HG03457 (cell line): ENCODE results near the gene SNORC.

Experiments
- ATAC-seq: cut with Tn5 transposase; IDR thresholded peaks from one replicate; pipeline ENCODE4 v1.9.1; 2021; ENCODE audit warnings: moderate number of reproducible peaks; ENCODE audit not compliant: unreplicated experiment

SNORC gene

DNA sequence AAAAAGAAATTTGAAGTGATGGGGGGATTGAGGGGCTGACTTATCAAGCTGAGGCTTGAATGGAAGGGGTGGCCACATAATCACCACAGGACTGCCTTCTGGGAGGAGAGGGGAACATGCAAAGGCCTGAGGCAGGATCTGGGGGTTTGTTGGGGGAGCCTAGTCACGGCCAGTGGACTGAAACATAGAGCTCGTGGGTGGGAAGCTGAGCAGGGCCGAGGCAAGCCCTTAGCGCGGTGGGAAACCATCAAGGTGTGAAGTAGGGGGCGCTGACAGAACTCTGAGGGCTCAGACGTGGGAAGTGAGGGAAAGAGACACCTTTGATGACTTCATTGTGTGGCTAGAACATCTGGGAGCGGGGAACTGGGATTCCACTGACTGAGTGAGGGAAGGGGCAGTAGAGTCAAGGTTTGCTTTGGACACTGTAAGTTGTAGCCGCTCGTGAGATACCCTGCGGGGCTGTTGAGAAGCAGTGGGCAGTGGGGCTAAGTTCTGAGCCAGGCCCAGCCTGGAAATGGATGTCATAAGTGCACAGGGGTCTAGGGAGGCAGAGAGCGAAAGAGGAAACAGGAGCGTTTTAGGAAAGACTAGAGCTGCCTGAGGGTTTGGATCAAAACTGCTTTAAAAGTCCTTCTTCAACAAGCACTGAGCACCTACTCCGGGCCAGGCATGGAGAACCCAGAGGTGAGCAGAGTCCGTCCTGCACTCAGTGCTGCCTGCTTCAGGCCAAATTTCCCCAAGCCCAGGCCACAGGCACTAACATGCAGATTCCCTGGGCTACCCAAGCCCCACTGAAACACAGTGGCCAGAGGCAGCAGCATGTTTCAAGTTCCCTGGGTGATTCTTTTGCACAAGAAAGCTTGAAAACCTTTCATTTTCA lies 686 bp upstream of the SNORC start:
- ATAC-seq: no peak

DNA sequence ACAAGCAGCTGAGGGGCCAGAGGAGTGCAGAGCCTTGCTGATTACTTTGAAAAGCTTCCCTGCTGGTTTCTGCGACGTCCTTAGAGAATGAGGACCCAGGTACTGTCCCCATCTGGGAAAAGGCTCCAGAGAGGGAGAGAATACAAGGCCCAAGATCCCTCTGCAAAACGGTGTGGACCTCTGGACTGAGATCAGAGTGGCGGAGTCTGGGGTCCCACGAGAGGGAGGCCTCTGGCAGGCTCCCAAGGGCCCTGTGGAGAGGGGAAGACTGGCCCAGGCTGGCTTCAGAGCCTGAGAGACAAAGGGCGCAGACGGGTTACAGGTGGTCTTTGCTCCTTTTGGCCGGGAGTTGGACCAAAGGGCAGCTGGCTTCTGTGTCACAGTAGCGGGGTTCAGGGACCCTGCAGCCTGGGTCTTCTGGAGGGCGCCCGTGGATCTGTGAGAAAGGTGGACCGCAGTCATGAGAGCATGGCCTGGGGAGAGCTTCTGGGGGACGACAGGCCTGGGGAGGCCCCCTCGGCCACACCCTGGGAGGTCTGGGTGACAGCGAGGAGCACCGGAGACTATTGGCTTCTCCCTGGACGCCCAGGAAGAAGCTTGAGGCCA lies 805 bp downstream of the SNORC start:
- ATAC-seq: no peak

DNA sequence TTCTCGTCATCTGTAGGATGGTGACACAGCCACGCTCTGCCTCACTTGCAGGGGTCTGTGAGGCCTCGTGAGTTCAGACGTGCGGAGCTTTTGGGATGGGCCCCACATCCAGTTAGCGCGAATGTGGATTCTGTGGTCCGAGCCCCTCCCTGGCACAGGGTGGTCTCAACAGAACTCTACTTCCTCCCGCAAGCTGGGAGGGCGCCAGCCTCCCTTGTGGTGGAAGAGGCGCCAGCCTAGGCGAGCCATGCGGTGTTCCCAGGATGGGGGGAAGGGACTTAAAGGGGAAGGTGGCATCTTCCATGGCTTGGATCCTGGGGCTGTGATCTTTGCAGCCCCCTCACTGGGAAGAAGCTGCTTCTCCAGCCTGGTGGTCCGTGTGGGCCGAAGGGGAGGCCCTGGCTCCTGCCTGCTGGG lies 1.4 kb downstream of the SNORC start:
- no peak for ATAC-seq

DNA sequence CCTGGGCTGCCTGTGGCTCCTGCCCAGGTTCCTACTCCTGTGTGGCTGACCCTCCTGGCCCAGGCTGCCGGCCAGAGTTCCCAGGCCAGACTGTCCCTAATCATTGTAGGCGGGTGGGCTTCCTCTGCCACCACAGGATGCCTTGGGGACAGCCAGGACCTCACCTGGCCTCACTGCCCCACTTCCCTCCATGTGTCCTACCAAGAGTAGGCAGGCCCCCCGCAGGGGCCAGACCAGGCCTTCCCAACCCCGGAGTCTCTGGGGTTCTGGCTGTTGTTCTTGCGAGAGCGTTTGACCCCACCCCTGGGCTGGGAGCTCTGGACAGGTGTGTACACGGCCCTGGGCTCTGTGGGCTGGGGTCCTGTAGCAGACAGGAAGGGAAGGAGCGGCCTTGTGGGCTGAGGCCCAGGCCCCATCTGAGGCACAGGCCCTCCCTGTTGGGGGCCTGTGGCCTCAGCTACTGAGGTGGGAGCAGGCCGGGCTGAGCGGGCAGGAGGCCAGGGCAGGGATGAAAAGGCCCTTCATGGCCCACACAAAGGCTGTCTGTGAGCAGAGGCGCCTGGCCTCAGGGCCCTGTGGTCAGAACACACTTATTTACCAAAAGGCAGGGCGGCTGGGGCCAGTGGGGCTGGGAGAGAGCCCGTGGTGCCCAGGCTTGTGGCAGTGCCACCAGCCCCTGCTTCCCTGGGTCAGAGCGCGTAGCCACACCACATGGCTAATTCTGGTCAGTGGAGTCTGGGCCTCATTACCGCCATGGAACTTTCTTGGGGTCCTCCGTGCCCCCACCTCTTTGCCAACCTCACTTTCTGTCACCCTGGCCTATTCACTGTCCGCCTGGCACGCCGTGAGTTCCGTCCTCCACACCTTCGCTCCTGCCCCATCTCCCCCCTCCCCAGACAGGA lies 2.0 kb downstream of the SNORC start:
- no peak for ATAC-seq

DNA sequence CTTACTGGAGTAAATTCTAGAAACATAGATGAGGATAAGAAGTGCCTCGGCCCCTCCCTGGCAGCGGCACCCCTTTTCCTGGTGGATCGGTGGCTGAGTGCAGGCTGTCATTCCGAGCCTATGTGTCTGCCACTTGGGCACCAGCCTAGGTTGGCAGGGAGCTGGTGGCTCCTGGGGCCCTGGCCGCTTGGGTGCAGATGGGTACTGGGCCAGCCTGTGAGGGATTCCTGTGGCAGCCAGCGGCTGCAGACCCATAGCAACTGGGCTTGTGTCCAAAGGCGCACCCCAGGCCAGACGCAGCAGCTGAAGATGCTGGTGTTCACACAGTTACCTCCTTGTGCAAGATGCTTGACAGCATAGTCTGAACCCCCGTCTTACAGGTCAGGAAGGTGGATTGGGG lies 2.8 kb downstream of the SNORC start:
- no peak for ATAC-seq

DNA sequence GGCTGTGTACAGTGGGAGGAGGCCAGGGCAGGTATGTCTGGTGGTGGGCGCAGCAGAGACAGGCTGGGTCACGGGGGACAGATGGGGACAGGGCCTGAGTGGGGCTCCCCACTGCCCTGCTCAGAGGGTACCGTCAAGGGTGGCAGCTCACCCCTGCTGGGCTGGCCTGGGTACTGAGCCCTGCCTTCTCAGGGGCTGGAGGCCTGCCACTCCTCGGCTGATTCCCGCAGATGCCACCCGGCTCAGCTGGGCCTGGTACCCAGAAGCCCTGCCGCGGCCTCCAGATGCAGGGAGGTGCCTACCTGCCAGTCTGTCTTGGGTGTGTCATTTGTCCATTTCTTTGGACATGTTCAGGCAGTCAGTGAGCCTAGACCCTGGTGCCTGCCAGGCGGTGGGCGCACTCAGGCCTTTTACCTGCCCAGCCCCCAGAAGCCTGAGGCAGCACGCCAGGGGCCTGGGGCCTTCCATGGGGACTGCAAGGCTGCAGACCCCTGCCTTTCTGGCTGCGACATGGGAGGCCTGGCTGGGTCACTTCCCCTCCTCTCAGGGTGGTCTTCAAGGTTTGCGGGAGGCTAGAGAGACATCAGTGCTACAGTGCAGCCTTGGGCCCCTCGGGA lies 3.3 kb downstream of the SNORC start:
- ATAC-seq: no peak

DNA sequence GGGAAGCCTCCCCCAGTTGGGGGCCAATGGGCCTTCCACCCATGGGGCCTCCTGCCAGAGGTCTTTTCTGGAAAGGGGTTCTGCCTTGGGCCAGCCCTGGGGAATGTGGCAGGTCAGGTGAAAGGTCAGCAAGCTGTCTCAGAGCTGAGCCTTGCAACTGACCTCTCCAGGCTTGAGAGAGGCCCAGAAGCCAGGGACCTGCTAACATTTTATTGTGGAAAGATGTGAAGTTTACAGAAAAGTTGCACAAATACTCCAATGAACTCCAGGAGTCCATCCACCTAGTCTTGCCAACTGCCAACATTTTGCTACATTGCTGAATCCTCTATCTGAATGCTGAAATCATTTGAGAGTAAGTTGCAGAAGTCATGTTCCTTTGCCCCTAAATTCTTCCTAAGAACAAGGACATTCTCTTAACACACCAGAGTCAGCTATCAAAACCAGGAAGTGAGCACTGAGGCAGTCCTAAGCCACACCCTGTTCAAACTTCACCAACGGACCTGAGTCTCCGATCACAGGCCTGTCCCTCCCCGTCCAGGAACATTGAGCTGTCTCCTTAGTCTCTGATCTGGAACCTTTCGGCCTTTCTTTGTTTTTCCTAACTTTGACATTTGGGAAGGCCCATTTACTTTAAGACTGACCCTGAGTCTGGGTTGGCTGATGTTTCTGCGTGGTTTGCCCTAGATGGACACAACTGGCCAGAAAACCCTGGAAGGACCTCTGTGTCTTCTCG lies 4.0 kb downstream of the SNORC start:
- ATAC-seq: no peak

DNA sequence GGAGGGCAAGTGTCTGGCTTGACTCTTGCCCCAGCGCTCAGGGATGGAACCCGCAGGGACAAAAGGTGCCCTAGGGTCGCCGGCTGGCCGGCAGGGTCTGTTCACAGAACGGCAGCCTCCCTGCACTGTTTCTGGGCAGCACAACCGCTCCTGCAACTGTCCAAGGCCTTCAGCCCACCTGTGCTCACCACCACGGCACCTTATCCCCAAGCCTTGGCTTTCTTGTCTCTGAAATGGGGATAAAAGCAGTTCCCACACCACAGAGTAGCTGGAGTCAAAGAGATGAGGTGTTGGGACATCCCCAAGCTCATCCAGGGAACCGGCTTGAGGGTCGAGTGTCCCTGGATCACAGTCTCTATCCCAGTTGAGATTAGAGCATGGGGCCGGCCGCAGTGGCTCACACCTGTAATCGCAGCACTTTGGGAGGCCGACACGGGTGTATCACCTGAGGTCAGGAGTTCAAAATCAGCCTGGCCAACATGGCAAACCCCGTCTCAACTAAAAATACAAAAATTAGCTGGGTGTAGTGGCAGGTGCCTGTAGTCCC lies 4.7 kb downstream of the SNORC start:
- no peak for ATAC-seq

DNA sequence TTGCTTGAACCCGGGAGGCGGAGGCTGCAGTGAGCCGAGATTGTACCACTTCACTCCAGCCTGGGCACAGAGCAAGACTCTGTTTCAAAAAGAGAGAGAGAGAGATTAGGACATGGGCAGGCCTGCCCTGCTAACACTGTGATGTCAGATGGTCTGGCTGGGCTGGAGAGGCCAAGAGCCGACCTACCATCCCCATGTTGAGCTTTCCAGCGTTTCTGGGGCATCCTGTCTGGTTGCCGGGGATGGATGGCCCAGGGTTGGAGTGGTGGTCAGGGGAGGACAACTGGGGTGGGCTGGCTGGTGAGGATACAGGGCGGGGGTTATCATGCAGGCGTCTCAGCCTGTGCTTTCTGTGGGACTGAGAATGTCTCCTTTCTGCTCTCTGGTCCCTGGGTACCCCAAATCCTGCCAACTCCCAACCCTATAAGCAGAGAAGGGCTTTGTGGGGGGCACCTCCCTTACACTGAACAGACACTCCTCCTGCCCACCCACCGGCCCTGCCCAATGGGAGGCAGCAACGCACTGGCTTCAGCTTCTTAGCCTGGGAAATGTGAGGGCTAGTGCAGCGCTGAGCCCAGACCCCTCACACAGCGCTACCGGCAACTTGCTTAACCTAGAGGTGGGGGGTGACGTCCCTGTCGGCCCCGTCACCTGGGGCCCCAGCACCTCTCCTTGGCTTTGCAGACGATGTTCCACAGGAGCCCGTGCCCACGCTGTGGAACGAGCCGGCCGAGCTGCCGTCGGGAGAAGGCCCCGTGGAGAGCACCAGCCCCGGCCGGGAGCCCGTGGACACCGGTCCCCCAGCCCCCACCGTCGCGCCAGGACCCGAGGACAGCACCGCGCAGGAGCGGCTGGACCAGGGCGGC lies 5.4 kb downstream of the SNORC start:
- no peak for ATAC-seq

DNA sequence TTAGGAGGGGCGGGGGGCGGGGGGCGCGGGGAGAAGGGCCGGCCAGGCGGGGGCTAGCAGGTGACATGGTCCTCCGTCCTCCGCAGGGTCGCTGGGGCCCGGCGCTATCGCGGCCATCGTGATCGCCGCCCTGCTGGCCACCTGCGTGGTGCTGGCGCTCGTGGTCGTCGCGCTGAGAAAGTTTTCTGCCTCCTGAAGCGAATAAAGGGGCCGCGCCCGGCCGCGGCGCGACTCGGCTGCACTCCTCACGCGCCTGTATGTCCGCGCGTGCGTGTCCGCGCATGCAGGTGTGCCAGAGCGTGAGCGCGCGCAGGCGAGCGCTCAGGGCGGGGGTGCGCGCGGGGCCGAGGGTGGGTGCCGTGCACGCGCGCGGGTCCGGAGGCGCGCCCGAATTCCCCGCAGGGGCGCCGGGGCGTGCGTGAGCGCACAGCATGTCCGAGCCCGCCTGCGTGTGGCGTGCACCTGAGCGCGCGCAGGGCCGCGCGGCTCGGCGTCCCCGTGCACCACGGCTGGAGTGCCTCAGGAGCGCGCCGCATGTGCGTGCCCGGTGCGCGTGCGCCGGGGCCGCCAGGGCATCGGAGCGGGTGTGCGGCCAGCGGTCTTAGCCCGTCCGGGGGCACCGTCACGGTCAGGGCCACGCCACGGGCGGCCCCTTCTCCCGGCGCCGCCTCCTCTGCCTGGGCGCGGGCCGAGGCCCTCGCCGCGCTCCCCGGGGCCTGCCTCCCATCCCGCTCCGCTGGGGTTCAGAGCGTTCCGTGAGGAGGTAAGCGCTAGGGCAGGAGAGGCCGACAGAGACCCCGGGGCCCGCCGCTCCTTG lies 6.3 kb downstream of the SNORC start:
- ATAC-seq: no peak

DNA sequence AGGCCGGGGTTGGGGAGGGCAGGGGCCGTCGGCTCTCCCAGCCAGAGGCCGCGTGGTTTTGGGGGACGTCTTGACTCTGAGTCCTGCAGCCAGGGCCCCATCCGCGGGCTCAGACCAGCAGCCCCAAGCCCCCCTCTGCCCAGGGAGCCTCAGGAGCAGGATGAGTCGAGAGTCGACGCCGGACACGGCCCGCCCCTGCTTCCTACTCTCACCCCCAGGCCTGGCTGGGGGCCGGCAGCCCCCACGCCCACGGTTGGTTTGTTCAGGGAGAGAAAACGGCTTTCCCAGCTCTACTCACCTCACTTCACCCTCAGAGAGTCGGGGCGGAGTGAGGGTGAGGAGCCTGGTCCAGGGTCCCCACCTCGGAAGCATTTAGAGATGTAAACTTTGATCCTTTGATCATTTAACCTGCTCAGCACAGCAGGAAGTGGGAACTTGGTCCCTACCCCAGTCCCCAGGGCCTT lies 6.9 kb downstream of the SNORC start:
- no peak for ATAC-seq

DNA sequence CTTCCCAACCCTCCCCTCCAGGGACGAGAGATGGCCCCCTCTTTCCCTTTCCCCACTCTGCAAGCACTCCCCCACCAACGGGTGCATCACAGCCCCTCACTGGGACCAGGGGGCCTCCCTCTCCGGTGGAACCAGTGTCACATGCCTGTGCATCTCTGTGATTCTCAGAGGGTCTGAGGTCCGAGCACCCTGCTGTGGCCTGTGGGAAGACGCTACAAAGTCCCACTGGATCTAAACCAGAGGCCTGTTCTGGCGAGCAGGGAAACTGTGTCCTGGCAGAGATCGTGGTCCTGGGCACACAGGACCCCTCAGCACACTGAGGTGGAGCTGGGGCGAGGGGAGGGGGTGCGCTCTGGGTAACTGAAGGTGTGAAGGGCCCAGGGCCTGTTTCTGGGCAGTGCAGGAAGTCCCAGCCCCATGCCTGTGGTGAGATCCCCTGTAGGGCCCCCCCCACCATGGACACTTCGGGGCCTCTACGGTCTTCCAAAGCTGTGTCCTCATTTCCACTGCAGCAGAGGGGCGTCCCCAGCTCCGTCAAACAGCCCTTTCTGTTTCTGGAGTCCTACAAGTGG lies 8.0 kb downstream of the SNORC start:
- ATAC-seq: no peak

DNA sequence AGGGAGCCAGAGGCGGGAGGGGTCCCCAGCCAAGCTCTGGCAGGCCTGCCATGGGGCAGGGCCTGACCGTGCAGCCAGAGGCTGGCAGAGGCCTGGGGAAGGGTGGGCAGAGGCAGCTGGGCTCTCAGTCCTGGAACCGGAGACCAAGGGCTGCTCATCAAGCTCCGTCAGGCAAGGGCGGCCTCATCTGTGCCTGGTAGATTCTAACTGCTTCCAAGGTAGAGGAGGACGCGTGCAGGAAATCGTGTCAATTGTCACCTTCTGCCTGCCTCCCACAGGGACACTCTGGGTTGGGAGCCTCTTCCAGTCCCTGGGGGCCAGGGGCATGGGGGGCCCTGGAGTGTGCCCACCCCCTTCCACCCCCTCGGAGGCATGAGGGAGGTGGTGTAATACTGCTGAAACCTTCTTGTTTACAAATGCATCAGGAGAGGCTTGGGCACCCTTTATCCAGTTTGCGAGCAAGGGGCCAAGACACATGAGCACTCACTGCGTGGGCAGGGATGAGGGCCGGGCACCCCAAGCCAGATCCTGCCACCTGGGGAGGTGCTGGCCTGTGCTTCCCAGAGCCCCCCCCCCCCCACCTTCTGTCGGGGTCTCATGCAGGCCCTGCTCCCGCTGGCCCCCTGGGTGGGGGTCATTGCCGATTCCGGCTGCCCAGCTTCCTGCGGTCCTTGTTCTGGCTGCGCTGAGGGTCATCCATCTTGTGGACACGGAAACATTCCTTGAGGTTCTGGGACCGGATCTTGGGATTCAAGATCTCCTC lies 9.0 kb downstream of the SNORC start:
- no peak for ATAC-seq

DNA sequence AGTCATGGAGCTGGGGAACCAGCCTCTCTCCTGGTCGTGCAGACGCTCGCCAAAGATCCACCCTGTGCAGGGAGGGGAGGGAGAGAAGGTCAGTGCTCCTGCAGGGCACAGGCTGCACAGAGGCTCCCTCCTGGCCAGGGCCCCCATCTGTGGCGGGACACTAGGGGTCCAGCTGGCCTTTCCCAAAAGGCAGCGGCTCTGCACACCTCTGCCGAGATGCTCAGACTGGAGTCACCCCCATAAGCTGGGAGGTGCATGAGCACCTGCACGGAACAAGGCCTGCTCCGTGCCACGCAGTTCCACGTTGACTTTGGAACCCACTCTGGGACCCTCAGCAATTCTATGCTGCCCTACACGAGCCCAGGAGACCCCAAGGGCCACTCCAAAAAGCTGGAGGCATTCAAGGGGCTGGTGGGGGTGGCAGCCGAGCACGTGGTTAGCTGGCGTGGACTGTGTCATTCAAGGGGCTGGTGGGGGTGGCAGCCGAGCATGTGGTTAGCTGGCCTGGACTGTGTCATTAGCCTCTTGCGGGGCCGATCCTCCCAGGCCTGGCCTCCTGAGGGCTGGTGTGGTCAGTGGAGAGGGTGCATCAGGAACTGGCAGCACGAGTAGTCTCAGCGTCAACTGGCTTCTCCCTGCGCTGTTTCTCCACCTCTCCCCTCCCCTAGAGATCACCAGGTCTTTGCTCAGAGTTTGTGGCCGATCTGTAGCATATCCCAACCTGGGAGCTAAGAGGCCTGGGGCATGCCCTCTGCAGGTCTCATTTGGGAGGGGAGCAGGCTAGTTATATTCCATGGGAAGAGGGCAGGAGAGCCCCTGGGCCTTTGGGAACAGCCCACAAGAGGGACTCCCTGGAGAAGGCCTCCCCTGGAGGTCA lies 9.8 kb downstream of the SNORC start:
- ATAC-seq: no peak

DNA sequence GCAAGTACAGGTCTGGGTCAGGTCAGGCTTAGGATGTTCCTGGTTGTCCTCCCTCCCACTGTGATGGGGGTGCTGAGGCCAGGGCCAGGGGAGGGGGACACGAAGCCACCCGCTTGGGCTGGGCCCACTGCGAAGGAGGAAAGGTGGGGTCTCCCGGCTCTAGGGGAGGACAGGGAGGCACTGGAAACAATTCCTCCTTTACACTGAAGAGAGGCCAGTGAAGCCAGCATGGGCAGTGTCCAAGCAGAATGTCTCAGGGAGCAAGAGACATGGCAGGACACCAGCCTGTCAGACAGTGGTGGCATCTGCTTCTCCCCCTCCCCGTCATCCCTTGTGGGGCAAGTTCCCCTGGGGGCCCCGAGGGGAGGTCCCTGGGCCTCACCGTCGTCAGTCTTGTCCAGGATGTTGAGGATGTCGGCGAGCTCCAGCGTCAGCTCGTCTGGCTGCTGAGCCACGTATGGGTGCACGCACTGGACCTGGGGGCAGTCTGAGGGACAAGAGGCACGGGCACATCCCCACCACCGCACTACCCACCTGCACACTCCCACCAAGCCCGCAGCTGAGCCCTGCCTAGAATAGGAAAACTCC lies 10.8 kb downstream of the SNORC start:
- no peak for ATAC-seq

DNA sequence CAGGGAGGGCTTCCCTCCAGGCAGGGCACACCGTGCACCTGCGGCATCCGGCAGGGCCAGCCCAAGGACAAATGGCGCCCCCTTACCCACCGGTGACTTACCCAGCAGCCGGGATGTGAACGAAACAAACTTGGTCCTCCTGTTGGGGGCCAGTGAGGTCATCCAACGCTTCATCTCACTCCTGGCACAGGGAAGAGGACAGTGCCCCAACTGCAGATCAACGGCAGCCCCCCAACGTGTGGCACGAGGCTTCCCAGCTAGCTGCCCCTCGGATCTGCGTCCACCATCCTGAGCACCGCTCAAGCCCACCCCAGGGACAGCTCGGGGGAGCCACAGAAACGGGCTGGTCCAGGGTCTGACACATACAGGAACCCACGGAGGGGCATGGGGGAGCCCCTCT lies 12.0 kb downstream of the SNORC start:
- ATAC-seq: no peak
